H1 (cell line): Measurements from ENCODE around the gene SHISA8. TPM values are rescaled to one million over a fixed set of nuclear protein-coding genes. Genes with fewer than 3 reads are reported as not detected.

Source experiments
- CTCF ChIA-PET: fragments of 300-600 bp; sonication (Branson Sonifier 250); formaldehyde crosslinking; loops from one replicate; lab custom pipeline; 2021; ENCODE audit not compliant: partially characterized antibody; lab: Charles Lee
- POLR2A ChIA-PET: fragments of 300-600 bp; sonication (Branson Sonifier 250); formaldehyde crosslinking; loops from one replicate; lab custom pipeline; 2021; ENCODE audit warnings: inconsistent platforms; ENCODE audit not compliant: partially characterized antibody; lab: Charles Lee
- DNase-seq, 2 experiments: peaks; one replicate each; pipeline versions ENCODE4 v3.0.0 to v3.0.0-alpha.2; 2010 to 2022; ENCODE audit warnings: low spot score in 2 of 2, low read depth in 1 of 2, mixed read lengths in 1 of 2
- FAIRE-seq: peaks from 2 replicates; lab custom pipeline; 2011; peaks lifted over from hg19 to GRCh38; lab: Jason Lieb, UNC
- H2AFZ ChIP-seq: 2 replicates; pipeline ENCODE4 v1.8.1; 2012; ENCODE audit warnings: low read length, inconsistent platforms
- H2AK5ac ChIP-seq: 2 replicates; pipeline ENCODE4 v1.6.1; 2013; ENCODE audit warnings: low read depth, low read length
- H2BK120ac ChIP-seq: replicated peaks from 2 replicates; pipeline ENCODE3; 2013; ENCODE audit warnings: low read depth, low read length, inconsistent platforms
- H2BK12ac ChIP-seq: 2 replicates; pipeline ENCODE4 v1.6.1; 2013; ENCODE audit warnings: low read depth, low read length
- H2BK15ac ChIP-seq: 2 replicates; pipeline ENCODE4 v1.6.1; 2013; ENCODE audit warnings: low read length
- H2BK20ac ChIP-seq: 2 replicates; pipeline ENCODE4 v1.6.1; 2013; ENCODE audit warnings: low read length
- H2BK5ac ChIP-seq: 2 replicates; pipeline ENCODE4 v1.6.1; 2013; ENCODE audit warnings: low read depth, low read length
- H3K14ac ChIP-seq: 2 replicates; pipeline ENCODE4 v1.6.1; 2013; ENCODE audit warnings: inconsistent platforms; ENCODE audit not compliant: insufficient read length
- H3K18ac ChIP-seq: 2 replicates; pipeline ENCODE4 v1.6.1; 2013; ENCODE audit warnings: low read length; ENCODE audit errors: extremely low read depth
- H3K23ac ChIP-seq: 2 replicates; pipeline ENCODE4 v1.6.1; 2013; ENCODE audit warnings: inconsistent platforms; ENCODE audit not compliant: insufficient read length
- H3K23me2 ChIP-seq: 2 replicates; pipeline ENCODE4 v1.6.1; 2013; ENCODE audit warnings: low read depth, low read length
- H3K27ac ChIP-seq: 2 replicates; pipeline ENCODE4 v1.6.1; 2011; ENCODE audit warnings: low read depth, low read length, inconsistent platforms
- H3K27me3 ChIP-seq, 4 experiments: replicated peaks in 1 of 4; 1 replicate in 1 of 4; 2 replicates in 3 of 4; pipeline versions ENCODE4 v1.6.1 to v1.8.1; 2011 to 2013; ENCODE audit warnings: low read length in 3 of 4, mild to moderate bottlenecking in 3 of 4, inconsistent platforms in 2 of 4, mixed read lengths in 2 of 4, moderate library complexity in 1 of 4; ENCODE audit not compliant: control insufficient read depth in 3 of 4, insufficient read depth in 3 of 4; ENCODE audit errors: extremely low read depth in 1 of 4
- H3K36me3 ChIP-seq, 4 experiments: 2 replicates each; pipeline versions ENCODE4 v1.6.1 to v1.8.1; 2011 to 2013; ENCODE audit warnings: mild to moderate bottlenecking in 4 of 4, low read length in 3 of 4, moderate library complexity in 2 of 4, control low read depth in 1 of 4, inconsistent platforms in 1 of 4; ENCODE audit not compliant: insufficient read depth in 4 of 4, control insufficient read depth in 2 of 4
- H3K4ac ChIP-seq: replicated peaks from 2 replicates; pipeline ENCODE3; 2013; ENCODE audit warnings: low read length, low read depth, mixed read lengths, inconsistent platforms; ENCODE audit not compliant: insufficient read length
- H3K4me1 ChIP-seq, 4 experiments: replicated peaks in 1 of 4; 1 replicate in 1 of 4; 2 replicates in 3 of 4; pipeline versions ENCODE4 v1.6.1 to v1.8.1; 2011 to 2013; ENCODE audit warnings: low read length in 3 of 4, inconsistent platforms in 2 of 4, mixed read lengths in 1 of 4; ENCODE audit not compliant: insufficient read depth in 4 of 4, control insufficient read depth in 3 of 4
- H3K4me2 ChIP-seq, 2 experiments: 2 replicates each; pipeline versions ENCODE4 v1.6.1 to v1.8.1; 2011 to 2013; ENCODE audit warnings: low read depth in 2 of 2, low read length in 2 of 2, control low read depth in 1 of 2, inconsistent platforms in 1 of 2, mild to moderate bottlenecking in 1 of 2; ENCODE audit not compliant: insufficient read depth in 1 of 2
- H3K4me3 ChIP-seq, 4 experiments: fragments of 200-600, 300-600 bp in 1 of 4; sonication (generic), shearing (Covaris generic), sonication (Bioruptor Twin) in 1 of 4; 2 replicates each; pipeline versions ENCODE4 v1.5.1 to v1.8.1; 2011 to 2016; ENCODE audit warnings: low read length in 4 of 4, low read depth in 3 of 4, control low read depth in 2 of 4, inconsistent platforms in 2 of 4, mild to moderate bottlenecking in 2 of 4, mixed read lengths in 1 of 4, moderate library complexity in 1 of 4; ENCODE audit not compliant: insufficient read depth in 2 of 4; ENCODE audit errors: extremely low read depth in 1 of 4
- H3K56ac ChIP-seq: replicated peaks from 2 replicates; pipeline ENCODE3; 2013; ENCODE audit warnings: low read depth, mild to moderate bottlenecking, mixed read lengths, low read length, inconsistent platforms; ENCODE audit not compliant: insufficient read length
- H3K79me1 ChIP-seq: 2 replicates; pipeline ENCODE4 v1.6.1; 2013; ENCODE audit warnings: low read depth, low read length, control low read depth
- H3K79me2 ChIP-seq, 2 experiments: 2 replicates each; pipeline versions ENCODE4 v1.6.1 to v1.8.1; 2012 to 2013; ENCODE audit warnings: low read length in 2 of 2, mild to moderate bottlenecking in 2 of 2, inconsistent platforms in 1 of 2; ENCODE audit not compliant: insufficient read depth in 2 of 2, control insufficient read depth in 1 of 2
- H3K9ac ChIP-seq, 4 experiments: replicated peaks in 1 of 4; 1 replicate in 1 of 4; 2 replicates in 3 of 4; pipeline versions ENCODE4 v1.6.1 to v1.8.1; 2011 to 2013; ENCODE audit warnings: low read depth in 3 of 4, low read length in 3 of 4, control low read depth in 2 of 4, mild to moderate bottlenecking in 2 of 4, moderate library complexity in 2 of 4, inconsistent platforms in 1 of 4; ENCODE audit errors: extremely low read depth in 1 of 4
- H3K9me3 ChIP-seq, 2 experiments: 2 replicates each; pipeline versions ENCODE4 v1.6.1 to v1.8.1; 2012 to 2013; ENCODE audit warnings: mild to moderate bottlenecking in 2 of 2, moderate library complexity in 2 of 2, control low read depth in 1 of 2, inconsistent platforms in 1 of 2, low read depth in 1 of 2, low read length in 1 of 2, mixed read lengths in 1 of 2; ENCODE audit not compliant: insufficient read depth in 2 of 2
- H4K20me1 ChIP-seq, 2 experiments: replicated peaks in 1 of 2; 2 replicates each; pipeline versions ENCODE3 to v1.8.1; 2011 to 2013; ENCODE audit warnings: inconsistent platforms in 2 of 2, low read length in 2 of 2, mild to moderate bottlenecking in 1 of 2; ENCODE audit not compliant: insufficient read depth in 2 of 2, control insufficient read depth in 1 of 2
- H4K5ac ChIP-seq: 2 replicates; pipeline ENCODE4 v1.6.1; 2013; ENCODE audit warnings: low read length, low read depth, mixed read lengths, inconsistent platforms; ENCODE audit not compliant: insufficient read length
- H4K8ac ChIP-seq: 2 replicates; pipeline ENCODE4 v1.8.0; 2013; ENCODE audit warnings: mild to moderate bottlenecking, moderate library complexity, low read length, inconsistent platforms; ENCODE audit not compliant: insufficient read depth; ENCODE audit errors: extremely low read depth
- H4K91ac ChIP-seq: replicated peaks from 2 replicates; pipeline ENCODE3; 2013; ENCODE audit warnings: low read length, mixed read lengths, inconsistent platforms; ENCODE audit not compliant: insufficient read length
- CEBPB ChIP-seq: IDR thresholded peaks from 2 replicates; pipeline ENCODE4 v1.6.1; 2012; ENCODE audit warnings: low read depth, low read length
- MAFK ChIP-seq: IDR thresholded peaks from 2 replicates; pipeline ENCODE4 v1.6.1; 2012; ENCODE audit warnings: low read depth, mild to moderate bottlenecking, improper control_type of control experiment, low read length
- NRF1 ChIP-seq: IDR thresholded peaks from 2 replicates; pipeline ENCODE4 v1.6.1; 2011; ENCODE audit warnings: mild to moderate bottlenecking, low read depth, low read length, improper control_type of control experiment
- PHF8 ChIP-seq: fragments of 200-600 bp; sonication (generic); conservative IDR thresholded peaks from 2 replicates; pipeline ENCODE4 v1.7.1; 2012; ENCODE audit warnings: low read depth, mild to moderate bottlenecking, inconsistent platforms, low read length, moderate library complexity
- SIN3A ChIP-seq, 2 experiments: IDR thresholded peaks in 1 of 2; conservative IDR thresholded peaks in 1 of 2; 2 replicates each; pipeline ENCODE4 v1.6.1; 2011 to 2012; ENCODE audit warnings: low read length in 2 of 2, improper control_type of control experiment in 1 of 2, low read depth in 1 of 2, mild to moderate bottlenecking in 1 of 2
- WGBS, 2 experiments: shearing (Covaris generic) in 1 of 2; methylation state at CpG; one replicate each; pipeline versions ENCODE4 v1.1.6 to v1.1.7; 2013 to 2015; ENCODE audit warnings: low lambda C conversion rate in 2 of 2, mixed read lengths in 2 of 2, inconsistent platforms in 1 of 2, low coverage in 1 of 2, missing lambda C conversion rate in 1 of 2; ENCODE audit not compliant: insufficient replicate concordance in 2 of 2, insufficient coverage in 1 of 2, insufficient read length in 1 of 2; ENCODE audit errors: extremely low coverage in 1 of 2, missing lambda C conversion rate in 1 of 2; 5-methylcytosine and 5-hydroxymethylcytosine counted together
- polyA plus RNA-seq, 7 experiments: library from polyadenylated mRNA; depleted of rRNA in 3 of 7; stranded (reverse) in 5 of 7; unstranded in 2 of 7; fragments of >200 nt in 5 of 7; fragments of 200-250 nt in 2 of 7; gene quantifications; 1 replicate in 5 of 7; 2 replicates in 1 of 7; 4 replicates in 1 of 7; pipeline versions ENCODE4 v1.2.1 to v1.2.3, GENCODE V29; 2011 to 2013; ENCODE audit warnings: missing spikeins in 2 of 7, mixed read lengths in 2 of 7
- total RNA-seq: library from RNA; stranded (reverse); fragmentation: NEBNext Ultra II Directional; extraction: Animal tissue kit (Norgen Biotek cat#: 25700); gene quantifications from 2 replicates; pipeline ENCODE4 v1.2.1, GENCODE V29; 2021

The SHISA8 gene
- total and polyA plus RNA-seq, 2 of the 8 experiments (the other 6 are each of a cell fraction or from before 2014, with no cell fraction given) = 0.14 to 0.89 TPM

GRCh38 chr22:41868556-41868955 is 46.3 kb downstream of the SHISA8 start:
- Histone ChIP-seq H4K20me1 (peaks cover 5 to 15% of the 10 kb centered on the region in 2 experiments), H3K23ac (no peak overlapping the region), H4K91ac (no peak overlapping the region), H2BK20ac (no peak overlapping the region), H2AFZ (no peak overlapping the region), H2AK5ac (no peak overlapping the region), H2BK15ac (no peak overlapping the region), H3K36me3 (peaks cover 22 to 59% (median 45%) of the 10 kb centered on the region in 4 experiments; a peak in 7 of 8 replicates), H3K27ac (no peak overlapping the region), H3K56ac (no peak overlapping the region), H3K4ac (no peak overlapping the region), H3K9me3 (no peaks in the 10 kb centered on the region), H3K27me3 (no peaks in the 10 kb centered on the region), H2BK12ac (no peak overlapping the region), H3K79me2 (peaks cover 5 to 21% of the 10 kb centered on the region in 2 experiments; a peak in 3 of 4 replicates), H4K5ac (no peak overlapping the region), H3K4me3 (no peak overlapping the region), H3K23me2 (no peaks in the 10 kb centered on the region), H2BK120ac (no peak overlapping the region), H3K9ac (no peak overlapping the region), H3K18ac (no peak overlapping the region), H3K4me2 (no peak overlapping the region), H3K14ac (no peak overlapping the region), H4K8ac (peak overlapping the region; percentile 37; the same call in 1 of the 2 replicates), H3K79me1 (peaks cover 16% of the 10 kb centered on the region), H3K4me1 (no peaks in the 10 kb centered on the region), H2BK5ac (no peak overlapping the region)
- ChIA-PET CTCF (interaction anchor here (1.6 kb wide), 1 partner anchor 171 kb away, joined by 4 read pairs; no protein-coding TSS in a partner anchor), POLR2A (interaction anchor here (0.5 kb wide), 1 partner anchor 59 kb away, joined by 3 read pairs; no protein-coding TSS in a partner anchor)
- WGBS, 2 experiments = 92% methylated on average over 10 of the region's 10 CpGs; no CpG with 5 or more reads in 1 of the 2 experiments
- TF ChIP-seq NRF1 (no peak), MAFK (no peak), PHF8 (no peak), SIN3A (conservative IDR thresholded peaks at IDR 0.05 in 1 of 2, IDR thresholded peaks at IDR 0.05 in 1 of 2; ENCODE audit: low read depth in 1 of 2, low read length in 2 of 2) (no peak), CEBPB (no peak)
- FAIRE-seq = no peak
- DNase-seq = no peak
